H9 (cell line): ENCODE results near the gene MEI4. TPM values are rescaled to one million over a fixed set of nuclear protein-coding genes. Genes with fewer than 3 reads are reported as not detected.

Experiments
- DNase-seq: peaks from one replicate; pipeline ENCODE4 v3.0.0-alpha.2; 2017
- H2AFZ ChIP-seq: one replicate; pipeline ENCODE4 v1.6.1; 2013; ENCODE audit warnings: mild to moderate bottlenecking, low read length, control low read depth, moderate library complexity
- H2AK5ac ChIP-seq: 2 replicates; pipeline ENCODE4 v1.6.1; 2013; ENCODE audit warnings: low read length, control low read depth, mixed read lengths; ENCODE audit not compliant: insufficient read length
- H2BK120ac ChIP-seq: one replicate; pipeline ENCODE4 v1.6.1; 2013; ENCODE audit warnings: low read depth, mild to moderate bottlenecking, low read length, control low read depth, inconsistent platforms; ENCODE audit not compliant: poor library complexity, severe bottlenecking
- H2BK12ac ChIP-seq: 2 replicates; pipeline ENCODE4 v1.6.1; 2013; ENCODE audit warnings: low read length, control low read depth, mixed read lengths, low read depth; ENCODE audit not compliant: insufficient read length
- H2BK15ac ChIP-seq: 2 replicates; pipeline ENCODE4 v1.6.1; 2013; ENCODE audit warnings: low read depth, low read length, control low read depth
- H2BK20ac ChIP-seq: one replicate; pipeline ENCODE4 v1.6.1; 2013; ENCODE audit warnings: low read depth, mild to moderate bottlenecking, low read length, control low read depth, inconsistent platforms; ENCODE audit not compliant: poor library complexity, severe bottlenecking
- H2BK5ac ChIP-seq: 2 replicates; pipeline ENCODE4 v1.6.1; 2013; ENCODE audit warnings: low read length, control low read depth, mixed read lengths; ENCODE audit not compliant: insufficient read length
- H3K14ac ChIP-seq: 2 replicates; pipeline ENCODE4 v1.6.1; 2013; ENCODE audit warnings: low read length, control low read depth; ENCODE audit not compliant: insufficient read depth
- H3K18ac ChIP-seq: 2 replicates; pipeline ENCODE4 v1.6.1; 2013; ENCODE audit warnings: low read depth, mild to moderate bottlenecking, mixed read lengths, low read length, control low read depth; ENCODE audit not compliant: insufficient read length
- H3K23ac ChIP-seq: 2 replicates; pipeline ENCODE4 v1.6.1; 2013; ENCODE audit warnings: low read length, control low read depth, mixed read lengths, low read depth; ENCODE audit not compliant: insufficient read length
- H3K23me2 ChIP-seq: 2 replicates; pipeline ENCODE4 v1.6.1; 2013; ENCODE audit warnings: low read depth, mild to moderate bottlenecking, mixed read lengths, low read length, control low read depth; ENCODE audit not compliant: insufficient read length, poor library complexity, severe bottlenecking
- H3K27ac ChIP-seq: 2 replicates; pipeline ENCODE4 v1.5.1; 2013; ENCODE audit warnings: low read length, control low read depth, mixed read lengths, low read depth; ENCODE audit not compliant: insufficient read length
- H3K27me3 ChIP-seq: 2 replicates; pipeline ENCODE4 v1.6.1; 2013; ENCODE audit warnings: low read length, control low read depth, inconsistent platforms; ENCODE audit not compliant: insufficient read depth
- H3K4ac ChIP-seq: 2 replicates; pipeline ENCODE4 v1.6.1; 2013; ENCODE audit warnings: low read depth, mild to moderate bottlenecking, control low read depth, inconsistent platforms, low read length, moderate library complexity
- H3K4me1 ChIP-seq: 2 replicates; pipeline ENCODE4 v1.6.1; 2013; ENCODE audit warnings: low read length, control low read depth, inconsistent platforms; ENCODE audit not compliant: insufficient read depth
- H3K4me2 ChIP-seq: 2 replicates; pipeline ENCODE4 v1.6.1; 2013; ENCODE audit warnings: low read length, control low read depth, mixed read lengths; ENCODE audit not compliant: insufficient read length, insufficient read depth
- H3K56ac ChIP-seq: 2 replicates; pipeline ENCODE4 v1.6.1; 2013; ENCODE audit warnings: low read depth, mild to moderate bottlenecking, mixed read lengths, low read length, control low read depth; ENCODE audit not compliant: insufficient read length
- H3K79me1 ChIP-seq: 2 replicates; pipeline ENCODE4 v1.6.1; 2013; ENCODE audit warnings: low read depth, mild to moderate bottlenecking, moderate library complexity, low read length, control low read depth, inconsistent platforms; ENCODE audit not compliant: insufficient read depth, poor library complexity, severe bottlenecking
- H3K79me2 ChIP-seq: 2 replicates; pipeline ENCODE4 v1.6.1; 2013; ENCODE audit warnings: low read length, control low read depth, inconsistent platforms; ENCODE audit not compliant: insufficient read depth
- H3K9ac ChIP-seq: 2 replicates; pipeline ENCODE4 v1.6.1; 2013; ENCODE audit warnings: low read length, control low read depth, mixed read lengths; ENCODE audit not compliant: insufficient read length; ENCODE audit errors: extremely low read depth
- H3K9me3 ChIP-seq: one replicate; pipeline ENCODE4 v1.6.1; 2013; ENCODE audit warnings: low read depth, low read length, inconsistent platforms; ENCODE audit not compliant: control insufficient read depth
- H3T11ph ChIP-seq: one replicate; pipeline ENCODE4 v1.6.1; 2013; ENCODE audit warnings: mild to moderate bottlenecking, low read length, control low read depth, inconsistent platforms
- H4K20me1 ChIP-seq: one replicate; pipeline ENCODE4 v1.6.1; 2013; ENCODE audit not compliant: control insufficient read depth, insufficient read length, insufficient read depth
- H4K5ac ChIP-seq: 2 replicates; pipeline ENCODE4 v1.6.1; 2013; ENCODE audit warnings: low read depth, mild to moderate bottlenecking, mixed read lengths, low read length, control low read depth; ENCODE audit not compliant: insufficient read length
- H4K8ac ChIP-seq: replicated peaks from 2 replicates; pipeline ENCODE4 v1.6.1; 2013; ENCODE audit warnings: low read length, control low read depth, mixed read lengths, low read depth; ENCODE audit not compliant: insufficient read length
- H4K91ac ChIP-seq: 2 replicates; pipeline ENCODE4 v1.6.1; 2013; ENCODE audit warnings: low read depth, mild to moderate bottlenecking, moderate library complexity, mixed read lengths, low read length, control low read depth; ENCODE audit not compliant: insufficient read length
- H3K27ac Mint-ChIP-seq, 3 experiments: 2 replicates in 2 of 3; 3 replicates in 1 of 3; pipeline ENCODE4 v1.8.0; 2020 to 2021; ENCODE audit warnings: mixed read lengths in 3 of 3, mild to moderate bottlenecking in 1 of 3, moderate library complexity in 1 of 3
- H3K27me3 Mint-ChIP-seq: 2 replicates; pipeline ENCODE4 v1.8.0; 2021; ENCODE audit warnings: low read depth, mild to moderate bottlenecking, moderate library complexity, mixed read lengths
- H3K36me3 Mint-ChIP-seq, 3 experiments: 2 replicates in 2 of 3; 3 replicates in 1 of 3; pipeline ENCODE4 v1.8.0; 2020 to 2021; ENCODE audit warnings: low read depth in 3 of 3, mixed read lengths in 3 of 3; ENCODE audit not compliant: insufficient read depth in 1 of 3
- H3K4me1 Mint-ChIP-seq, 2 experiments: 2 replicates each; pipeline ENCODE4 v1.8.0; 2020; ENCODE audit warnings: mixed read lengths in 2 of 2
- H3K4me3 Mint-ChIP-seq, 2 experiments: 2 replicates in 1 of 2; 3 replicates in 1 of 2; pipeline ENCODE4 v1.8.0; 2020 to 2021; ENCODE audit warnings: mild to moderate bottlenecking in 2 of 2, mixed read lengths in 2 of 2, moderate library complexity in 1 of 2
- H3K9me3 Mint-ChIP-seq, 2 experiments: 2 replicates in 1 of 2; 3 replicates in 1 of 2; pipeline ENCODE4 v1.8.0; 2020; ENCODE audit warnings: mild to moderate bottlenecking in 2 of 2, mixed read lengths in 2 of 2, moderate library complexity in 1 of 2
- WGBS: extraction: QIAGEN DNeasy Blood & Tissue Kit; methylation state at CpG from one replicate; pipeline ENCODE4 v1.1.7; 2013; ENCODE audit warnings: missing lambda C conversion rate, low lambda C conversion rate, mixed read lengths; ENCODE audit not compliant: insufficient read length; ENCODE audit errors: extremely low coverage; 5-methylcytosine and 5-hydroxymethylcytosine counted together
- total RNA-seq: library from RNA; stranded (reverse); gene quantifications from 2 replicates; pipeline ENCODE4 v1.2.1, GENCODE V29; 2021
- TF ChIP-seq, protein P1 (sequence below): fragments of 200-600 bp; sonication (generic); conservative IDR thresholded peaks from 3 replicates; pipeline ENCODE4 v1.8.0; 2021; ENCODE audit warnings: antibody characterized with exemption, mild to moderate bottlenecking

Gene MEI4
- total RNA-seq, 1 experiment from 2014 or later = 0.55 TPM

- H3K23me2 ChIP-seq = no peaks in the 10 kb centered on the region
- H3K9me3 Mint-ChIP-seq = no peaks in the 10 kb centered on the region
- no peak overlapping the region for H3K4me3 Mint-ChIP-seq
- no CpG with 5 or more reads among the region's 3 CpGs for whole genome bisulfite sequencing
- TF ChIP-seq, protein P1, sequence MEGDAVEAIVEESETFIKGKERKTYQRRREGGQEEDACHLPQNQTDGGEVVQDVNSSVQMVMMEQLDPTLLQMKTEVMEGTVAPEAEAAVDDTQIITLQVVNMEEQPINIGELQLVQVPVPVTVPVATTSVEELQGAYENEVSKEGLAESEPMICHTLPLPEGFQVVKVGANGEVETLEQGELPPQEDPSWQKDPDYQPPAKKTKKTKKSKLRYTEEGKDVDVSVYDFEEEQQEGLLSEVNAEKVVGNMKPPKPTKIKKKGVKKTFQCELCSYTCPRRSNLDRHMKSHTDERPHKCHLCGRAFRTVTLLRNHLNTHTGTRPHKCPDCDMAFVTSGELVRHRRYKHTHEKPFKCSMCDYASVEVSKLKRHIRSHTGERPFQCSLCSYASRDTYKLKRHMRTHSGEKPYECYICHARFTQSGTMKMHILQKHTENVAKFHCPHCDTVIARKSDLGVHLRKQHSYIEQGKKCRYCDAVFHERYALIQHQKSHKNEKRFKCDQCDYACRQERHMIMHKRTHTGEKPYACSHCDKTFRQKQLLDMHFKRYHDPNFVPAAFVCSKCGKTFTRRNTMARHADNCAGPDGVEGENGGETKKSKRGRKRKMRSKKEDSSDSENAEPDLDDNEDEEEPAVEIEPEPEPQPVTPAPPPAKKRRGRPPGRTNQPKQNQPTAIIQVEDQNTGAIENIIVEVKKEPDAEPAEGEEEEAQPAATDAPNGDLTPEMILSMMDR = no peak
- H3K4me1 ChIP-seq = no peaks in the 10 kb centered on the region
- no peak overlapping the region for H3K9ac ChIP-seq
- H2BK15ac ChIP-seq = no peak overlapping the region
- no peak overlapping the region for H2BK120ac ChIP-seq
- H4K8ac ChIP-seq = no peak overlapping the region
- H4K20me1 ChIP-seq = no peaks in the 10 kb centered on the region
- no peaks in the 10 kb centered on the region for H3K36me3 Mint-ChIP-seq
- H3K27me3 Mint-ChIP-seq = no peaks in the 10 kb centered on the region
- H2AK5ac ChIP-seq = no peak overlapping the region
- H3K27ac ChIP-seq = no peak overlapping the region
- H3K4me2 ChIP-seq = no peak overlapping the region
- H2BK20ac ChIP-seq = no peak overlapping the region
- no peaks in the 10 kb centered on the region for H3K79me1 ChIP-seq
- no peak overlapping the region for H2AFZ ChIP-seq
- no peaks in the 10 kb centered on the region for H3K4me1 Mint-ChIP-seq
- H3K56ac ChIP-seq = no peak overlapping the region
- H2BK5ac ChIP-seq = no peak overlapping the region
- no peak for DNase-seq
- H3T11ph ChIP-seq = no peak overlapping the region
- no peak overlapping the region for H4K91ac ChIP-seq
- H3K9me3 ChIP-seq = no peaks in the 10 kb centered on the region
- H3K23ac ChIP-seq = no peak overlapping the region
- no peak overlapping the region for H4K5ac ChIP-seq
- H2BK12ac ChIP-seq = no peak overlapping the region
- no peaks in the 10 kb centered on the region for H3K79me2 ChIP-seq
- no peak overlapping the region for H3K4ac ChIP-seq
- no peak overlapping the region for H3K14ac ChIP-seq
- H3K27me3 ChIP-seq = no peaks in the 10 kb centered on the region
- no peak overlapping the region for H3K18ac ChIP-seq
- H3K27ac Mint-ChIP-seq = no peak overlapping the region
Observed at GRCh38 chr6:77844822-77845221, 192.0 kb downstream of the MEI4 start.
